HCT116 (cell line): ENCODE results near the gene G6PC2. TPM values are rescaled to one million over a fixed set of nuclear protein-coding genes. Genes with fewer than 3 reads are reported as not detected.

Experiments
- ATAC-seq: fragments of 200-7000 bp; cut with Tn5 transposase; 2 replicates; pipeline ENCODE4 v1.9.1; 2020; ENCODE audit warnings: mild to moderate bottlenecking, moderate library complexity
- BruUV-seq: library from RNA; stranded (reverse); fragments of 400-500 nt; replicated peaks from 2 replicates; lab custom pipeline; 2021; lab: Mats Ljungman, UMichigan
- CTCF ChIA-PET: fragments of 300-600 bp; sonication (Branson Sonifier 250); formaldehyde crosslinking; loops from one replicate; lab custom pipeline; 2021; ENCODE audit warnings: antibody characterized with exemption; lab: Charles Lee
- POLR2A ChIA-PET: fragments of 300-600, 350-600 bp; sonication (Branson Sonifier 250); formaldehyde crosslinking; loops from one replicate; lab custom pipeline; 2021; ENCODE audit warnings: antibody characterized with exemption; lab: Charles Lee
- RAD21 ChIA-PET, 2 experiments: fragments of 300-600 bp; sonication (Branson Sonifier 250); formaldehyde crosslinking; loops; one replicate each; lab custom pipeline; 2023; ENCODE audit warnings: low total read pairs in 2 of 2; ENCODE audit not compliant: uncharacterized antibody in 2 of 2, unreplicated experiment in 2 of 2, low non-redundant PET in 1 of 2; lab: Charles Lee
- DNase-seq: peaks from one replicate; pipeline ENCODE4 v3.0.0-alpha.2; 2010; ENCODE audit warnings: low read depth, low spot score
- H2AFZ ChIP-seq: fragments of 200-600 bp; shearing (Covaris generic), sonication (generic); 2 replicates; pipeline ENCODE4 v1.6.1; 2017; ENCODE audit warnings: low read depth, mixed run types, mixed read lengths, antibody characterized with exemption, low read length; ENCODE audit not compliant: poor library complexity, severe bottlenecking
- H3K27ac ChIP-seq: 2 replicates; pipeline ENCODE4 v1.5.1; 2012; ENCODE audit warnings: low read depth, low read length
- H3K27me3 ChIP-seq: fragments of 200-600 bp; sonication (generic); 2 replicates; pipeline ENCODE4 v1.6.1; 2016; ENCODE audit warnings: mixed run types, low read length, mixed read lengths; ENCODE audit not compliant: insufficient read depth
- H3K36me3 ChIP-seq, 2 experiments: fragments of 200-500 bp in 1 of 2; fragments of 200-600 bp in 1 of 2; sonication (Bioruptor generic) in 1 of 2; sonication (generic) in 1 of 2; 2 replicates each; pipeline versions ENCODE4 v1.5.1 to v1.6.1; 2014 to 2016; ENCODE audit warnings: low read length in 2 of 2, inconsistent platforms in 1 of 2, mixed read lengths in 1 of 2, mixed run types in 1 of 2; ENCODE audit not compliant: insufficient read depth in 2 of 2, control insufficient read depth in 1 of 2
- H3K4me1 ChIP-seq, 2 experiments: fragments of 200-600 bp in 1 of 2; sonication (generic) in 1 of 2; 2 replicates each; pipeline versions ENCODE4 v1.5.1 to v1.6.1; 2012 to 2017; ENCODE audit warnings: low read length in 2 of 2, inconsistent platforms in 1 of 2, mild to moderate bottlenecking in 1 of 2, mixed read lengths in 1 of 2, mixed run types in 1 of 2, moderate library complexity in 1 of 2; ENCODE audit not compliant: insufficient read depth in 2 of 2, control insufficient read depth in 1 of 2
- H3K4me2 ChIP-seq: fragments of 200-600 bp; sonication (generic); 2 replicates; pipeline ENCODE4 v1.6.1; 2017; ENCODE audit warnings: mixed run types, low read length, mixed read lengths
- H3K4me3 ChIP-seq, 2 experiments: fragments of 200-600 bp in 1 of 2; sonication (generic) in 1 of 2; replicated peaks in 1 of 2; 2 replicates each; pipeline ENCODE4 v1.5.1; 2011 to 2016; ENCODE audit warnings: low read length in 2 of 2, control low read depth in 1 of 2, low read depth in 1 of 2, mild to moderate bottlenecking in 1 of 2, mixed read lengths in 1 of 2, mixed run types in 1 of 2
- H3K79me2 ChIP-seq: fragments of 200-600 bp; sonication (generic); 2 replicates; pipeline ENCODE4 v1.6.1; 2017; ENCODE audit warnings: mild to moderate bottlenecking, mixed run types, low read length, moderate library complexity, mixed read lengths; ENCODE audit not compliant: insufficient read depth
- H3K9ac ChIP-seq: fragments of 200-600 bp; sonication (generic); 2 replicates; pipeline ENCODE4 v1.6.1; 2016; ENCODE audit warnings: low read length, mixed read lengths
- H3K9me2 ChIP-seq: fragments of 200-600 bp; sonication (generic), shearing (Covaris generic); 2 replicates; pipeline ENCODE4 v1.6.1; 2017; ENCODE audit warnings: mixed run types, mild to moderate bottlenecking, moderate library complexity; ENCODE audit not compliant: insufficient read depth
- H3K9me3 ChIP-seq, 2 experiments: fragments of 200-500 bp in 1 of 2; fragments of 200-600 bp in 1 of 2; sonication (Bioruptor generic) in 1 of 2; sonication (generic) in 1 of 2; 2 replicates each; pipeline ENCODE4 v1.6.1; 2014 to 2017; ENCODE audit warnings: low read length in 2 of 2, mixed read lengths in 2 of 2, inconsistent platforms in 1 of 2, low read depth in 1 of 2, mild to moderate bottlenecking in 1 of 2, mixed run types in 1 of 2, moderate library complexity in 1 of 2; ENCODE audit not compliant: control insufficient read depth in 1 of 2, insufficient read depth in 1 of 2
- H4K20me1 ChIP-seq: fragments of 200-600 bp; sonication (generic), shearing (Covaris generic); 2 replicates; pipeline ENCODE4 v1.6.1; 2017; ENCODE audit warnings: mixed run types, mild to moderate bottlenecking, moderate library complexity; ENCODE audit not compliant: insufficient read depth
- CBX3 ChIP-seq: IDR thresholded peaks from 2 replicates; pipeline ENCODE4 v1.6.1; 2012; ENCODE audit warnings: low read depth
- CEBPB ChIP-seq: IDR thresholded peaks from 2 replicates; pipeline ENCODE4 v1.6.1; 2012; ENCODE audit warnings: low read depth
- EZH2 ChIP-seq: fragments of 200-600 bp; sonication (generic); IDR thresholded peaks from 2 replicates; pipeline ENCODE4 v1.6.1; 2017; ENCODE audit warnings: antibody characterized with exemption, mixed run types
- EZH2phosphoT487 ChIP-seq: fragments of 200-600 bp; IDR thresholded peaks from 2 replicates; pipeline ENCODE4 v1.6.1; 2018; ENCODE audit warnings: antibody characterized with exemption, borderline replicate concordance
- MAX ChIP-seq: IDR thresholded peaks from 2 replicates; pipeline ENCODE4 v1.6.1; 2012
- POLR2A ChIP-seq: IDR thresholded peaks from 2 replicates; pipeline ENCODE4 v1.7.0; 2011; ENCODE audit warnings: borderline replicate concordance; ENCODE audit not compliant: insufficient read depth, insufficient read length; ENCODE audit errors: extremely low read depth
- POLR2AphosphoS5 ChIP-seq: IDR thresholded peaks from 2 replicates; pipeline ENCODE4 v1.6.1; 2011; ENCODE audit warnings: mild to moderate bottlenecking, low read depth, low read length, moderate library complexity
- RAD21 ChIP-seq: IDR thresholded peaks from 2 replicates; pipeline ENCODE4 v1.6.1; 2012; ENCODE audit warnings: low read depth, mild to moderate bottlenecking
- SP1 ChIP-seq: IDR thresholded peaks from 2 replicates; pipeline ENCODE4 v1.6.1; 2012; ENCODE audit warnings: low read depth
- SRF ChIP-seq: IDR thresholded peaks from 2 replicates; pipeline ENCODE4 v1.6.1; 2012; ENCODE audit warnings: low read depth
- TCF7L2 ChIP-seq: IDR thresholded peaks from 2 replicates; pipeline ENCODE4 v1.7.0; 2011; ENCODE audit warnings: borderline replicate concordance, inconsistent platforms; ENCODE audit not compliant: insufficient read depth, insufficient read length; ENCODE audit errors: extremely low read depth
- YY1 ChIP-seq: IDR thresholded peaks from 2 replicates; pipeline ENCODE4 v1.6.1; 2011; ENCODE audit warnings: low read length, low read depth, moderate library complexity, mild to moderate bottlenecking; ENCODE audit not compliant: insufficient replicate concordance; ENCODE audit errors: extremely low read depth
- ZBTB33 ChIP-seq: IDR thresholded peaks from 2 replicates; pipeline ENCODE4 v1.6.1; 2011; ENCODE audit warnings: mild to moderate bottlenecking, low read length, moderate library complexity; ENCODE audit not compliant: insufficient replicate concordance; ENCODE audit errors: extremely low read depth
- ZNF274 ChIP-seq: fragments of 200-500 bp; sonication (Bioruptor generic); IDR thresholded peaks from 2 replicates; pipeline ENCODE4 v1.6.1; 2014; ENCODE audit warnings: mild to moderate bottlenecking, low read depth, low read length, inconsistent platforms
- intact Hi-C: fragments of 100-400 bp; cut with micrococcal nuclease; formaldehyde crosslinking; loops from 2 replicates; pipeline ENCODE4 v1.10.0; 2022
- total RNA-seq: library from RNA; stranded (reverse); gene quantifications from one replicate; pipeline ENCODE4 v1.2.1, GENCODE V29; 2021; ENCODE audit not compliant: unreplicated experiment
- TF ChIP-seq, protein P1 (sequence below): IDR thresholded peaks from 2 replicates; pipeline ENCODE4 v1.6.1; 2012
- TF ChIP-seq, protein P2 (sequence below): IDR thresholded peaks from 2 replicates; pipeline ENCODE4 v1.6.1; 2012; ENCODE audit warnings: low read depth

Gene G6PC2
- total RNA-seq, 1 experiment from 2014 or later: not detected

DNA sequence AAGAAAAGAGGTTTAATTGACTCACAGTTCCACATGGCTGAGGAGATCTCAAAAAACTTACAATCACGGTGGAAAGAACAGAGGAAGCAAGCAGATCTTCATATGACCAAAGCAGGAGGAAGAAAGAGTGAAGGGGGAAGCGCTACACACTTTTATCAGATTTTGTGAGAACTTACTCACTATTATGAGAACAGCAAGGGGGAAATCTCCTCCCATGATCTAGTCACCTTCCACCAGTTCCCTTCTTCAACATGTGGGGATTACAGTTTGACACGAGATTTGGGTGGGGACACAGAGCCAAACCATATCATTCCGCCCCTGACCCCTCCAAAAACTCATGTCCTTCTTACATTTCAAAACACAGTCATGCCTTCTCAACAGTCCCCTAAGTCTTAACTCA, 54.2 kb downstream of the G6PC2 start (continued):
- no peak for TF ChIP-seq SRF
- TF ChIP-seq, protein P1, sequence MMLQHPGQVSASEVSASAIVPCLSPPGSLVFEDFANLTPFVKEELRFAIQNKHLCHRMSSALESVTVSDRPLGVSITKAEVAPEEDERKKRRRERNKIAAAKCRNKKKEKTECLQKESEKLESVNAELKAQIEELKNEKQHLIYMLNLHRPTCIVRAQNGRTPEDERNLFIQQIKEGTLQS: no peak

DNA sequence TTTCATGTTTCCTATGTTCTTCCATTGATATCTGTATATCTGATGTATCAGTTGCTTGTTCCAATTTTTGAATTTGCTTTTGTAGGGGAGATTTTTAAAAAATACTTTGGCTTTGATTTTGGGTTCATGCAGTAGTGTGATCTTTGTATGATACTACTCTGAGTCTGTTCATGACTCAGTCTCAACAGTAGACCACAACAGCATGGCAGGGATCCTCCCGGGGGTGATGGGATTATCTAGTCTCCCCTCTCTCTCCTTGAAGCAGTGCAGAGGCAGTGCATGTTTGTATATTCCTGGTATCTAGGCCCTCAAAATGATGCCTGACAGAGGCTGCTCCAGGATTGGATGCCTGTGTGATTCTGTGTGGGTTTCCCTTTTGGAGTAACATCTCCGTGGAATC, 55.3 kb downstream of the G6PC2 start:
- RAD21 ChIA-PET: no interaction called here
- DNase-seq (no peak), ATAC-seq (no peak)
- Histone ChIP-seq H3K79me2 (no peaks in the 10 kb centered on the region), H3K4me2 (no peak overlapping the region), H3K27me3 (no peaks in the 10 kb centered on the region), H3K27ac (no peak overlapping the region), H2AFZ (no peak overlapping the region), H4K20me1 (no peaks in the 10 kb centered on the region), H3K9ac (no peak overlapping the region), H3K36me3 (no peaks in the 10 kb centered on the region), H3K9me3 (no peaks in the 10 kb centered on the region), H3K4me3 (no peak overlapping the region), H3K4me1 (0 out of 4 replicates have a peak, but pooled peaks cover 0 to under 1% of the 10 kb centered on the region in 2 experiments), H3K9me2 (no peaks in the 10 kb centered on the region)
- no TSS peak for BruUV-seq
- CTCF ChIA-PET: interaction anchor here (0.9 kb wide), 1 partner anchor 176 kb away, joined by 3 read pairs; no protein-coding TSS in a partner anchor
- POLR2A ChIA-PET: no interaction called here
- intact Hi-C loops: no loop called here
- TF ChIP-seq SRF: no peak
- TF ChIP-seq EZH2: no peak
- no peak for TF ChIP-seq POLR2AphosphoS5
- TF ChIP-seq ZNF274: no peak
- TF ChIP-seq POLR2A: no peak
- no peak for TF ChIP-seq TCF7L2
- TF ChIP-seq MAX: no peak
- no peak for TF ChIP-seq RAD21
- TF ChIP-seq CBX3: no peak
- no peak for TF ChIP-seq CEBPB
- no peak for TF ChIP-seq EZH2phosphoT487
- no peak for TF ChIP-seq YY1
- TF ChIP-seq ZBTB33: no peak
- no peak for TF ChIP-seq SP1
- TF ChIP-seq, protein P2, sequence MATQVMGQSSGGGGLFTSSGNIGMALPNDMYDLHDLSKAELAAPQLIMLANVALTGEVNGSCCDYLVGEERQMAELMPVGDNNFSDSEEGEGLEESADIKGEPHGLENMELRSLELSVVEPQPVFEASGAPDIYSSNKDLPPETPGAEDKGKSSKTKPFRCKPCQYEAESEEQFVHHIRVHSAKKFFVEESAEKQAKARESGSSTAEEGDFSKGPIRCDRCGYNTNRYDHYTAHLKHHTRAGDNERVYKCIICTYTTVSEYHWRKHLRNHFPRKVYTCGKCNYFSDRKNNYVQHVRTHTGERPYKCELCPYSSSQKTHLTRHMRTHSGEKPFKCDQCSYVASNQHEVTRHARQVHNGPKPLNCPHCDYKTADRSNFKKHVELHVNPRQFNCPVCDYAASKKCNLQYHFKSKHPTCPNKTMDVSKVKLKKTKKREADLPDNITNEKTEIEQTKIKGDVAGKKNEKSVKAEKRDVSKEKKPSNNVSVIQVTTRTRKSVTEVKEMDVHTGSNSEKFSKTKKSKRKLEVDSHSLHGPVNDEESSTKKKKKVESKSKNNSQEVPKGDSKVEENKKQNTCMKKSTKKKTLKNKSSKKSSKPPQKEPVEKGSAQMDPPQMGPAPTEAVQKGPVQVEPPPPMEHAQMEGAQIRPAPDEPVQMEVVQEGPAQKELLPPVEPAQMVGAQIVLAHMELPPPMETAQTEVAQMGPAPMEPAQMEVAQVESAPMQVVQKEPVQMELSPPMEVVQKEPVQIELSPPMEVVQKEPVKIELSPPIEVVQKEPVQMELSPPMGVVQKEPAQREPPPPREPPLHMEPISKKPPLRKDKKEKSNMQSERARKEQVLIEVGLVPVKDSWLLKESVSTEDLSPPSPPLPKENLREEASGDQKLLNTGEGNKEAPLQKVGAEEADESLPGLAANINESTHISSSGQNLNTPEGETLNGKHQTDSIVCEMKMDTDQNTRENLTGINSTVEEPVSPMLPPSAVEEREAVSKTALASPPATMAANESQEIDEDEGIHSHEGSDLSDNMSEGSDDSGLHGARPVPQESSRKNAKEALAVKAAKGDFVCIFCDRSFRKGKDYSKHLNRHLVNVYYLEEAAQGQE: no peak
